Cardiac muscle cell (in vitro differentiated cells and primary cell): ENCODE data around the gene APP. TPM values are rescaled to one million over a fixed set of nuclear protein-coding genes. Genes with fewer than 3 reads are reported as not detected.

Source experiments
- DNase-seq, 2 donors: peaks; one replicate each; pipeline versions ENCODE4 v3.0.0 to v3.0.0-alpha.2; 2010 to 2017; ENCODE audit warnings: low read depth in 1 of 2, low spot score in 1 of 2
- H3K27ac ChIP-seq: fragments of 200-600 bp; sonication (generic); 2 replicates; pipeline ENCODE4 v1.5.1; 2016
- H3K27me3 ChIP-seq: fragments of 200-600 bp; sonication (generic); 2 replicates; pipeline ENCODE4 v1.6.0; 2016; ENCODE audit warnings: control low read depth
- H3K36me3 ChIP-seq: fragments of 200-600 bp; sonication (generic); 2 replicates; pipeline ENCODE4 v1.5.1; 2016; ENCODE audit warnings: control low read depth
- H3K4me1 ChIP-seq: fragments of 200-600 bp; sonication (generic); 2 replicates; pipeline ENCODE4 v1.8.1; 2017; ENCODE audit warnings: low read depth, mild to moderate bottlenecking, mixed run types
- H3K4me3 ChIP-seq: fragments of 200-600 bp; sonication (generic); 2 replicates; pipeline ENCODE4 v1.5.1; 2016; ENCODE audit warnings: mild to moderate bottlenecking
- H3K9me3 ChIP-seq: fragments of 200-600 bp; sonication (generic); 2 replicates; pipeline ENCODE4 v1.5.1; 2017; ENCODE audit warnings: low read depth, mild to moderate bottlenecking, control low read depth
- polyA plus RNA-seq: library from polyadenylated mRNA; unstranded; fragments of >200 nt; fragmentation: Nextera tagmentation; extraction: Ambion mirVana; gene quantifications from 2 replicates; pipeline ENCODE4 v1.2.1, GENCODE V29; 2016
- total RNA-seq: library from RNA; depleted of rRNA; stranded (reverse); fragments of >200 nt; gene quantifications from 2 replicates; pipeline ENCODE4 v1.2.3, GENCODE V29; 2016
- TF ChIP-seq, protein P1 (sequence below): IDR thresholded peaks from 2 replicates; pipeline ENCODE4 v1.5.1; 2012; ENCODE audit warnings: low read depth, mild to moderate bottlenecking, low read length

APP gene
- total and polyA plus RNA-seq, 2 experiments from 2014 or later, result 31.8 to 359 TPM

DNA sequence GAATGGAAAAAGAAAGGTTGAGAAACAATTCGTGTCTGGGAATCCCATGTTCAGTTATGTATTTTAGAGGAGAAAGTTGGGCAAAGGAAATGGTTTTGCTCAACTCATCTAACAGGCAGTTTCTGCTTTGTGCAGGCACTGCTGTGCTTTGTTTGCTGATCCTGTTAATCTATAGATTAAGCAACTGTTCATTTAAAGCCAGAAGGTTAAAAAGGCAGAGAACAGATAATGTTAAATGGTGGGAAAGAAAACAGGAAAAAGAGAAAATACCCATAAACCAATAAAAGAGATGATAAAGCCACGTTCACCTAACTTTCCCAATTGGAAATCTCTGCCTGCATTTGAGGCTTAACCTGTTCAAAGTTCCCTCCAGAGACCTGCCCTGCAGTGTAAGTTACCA is 70.0 kb downstream of the APP start:
- H3K27ac ChIP-seq, result no peak overlapping the region
- no peaks in the 10 kb centered on the region for H3K27me3 ChIP-seq
- no peak overlapping the region for H3K4me3 ChIP-seq
- H3K36me3 ChIP-seq, result no peaks in the 10 kb centered on the region
- no peaks in the 10 kb centered on the region for H3K9me3 ChIP-seq
- no peaks in the 10 kb centered on the region for H3K4me1 ChIP-seq
- TF ChIP-seq, protein P1, sequence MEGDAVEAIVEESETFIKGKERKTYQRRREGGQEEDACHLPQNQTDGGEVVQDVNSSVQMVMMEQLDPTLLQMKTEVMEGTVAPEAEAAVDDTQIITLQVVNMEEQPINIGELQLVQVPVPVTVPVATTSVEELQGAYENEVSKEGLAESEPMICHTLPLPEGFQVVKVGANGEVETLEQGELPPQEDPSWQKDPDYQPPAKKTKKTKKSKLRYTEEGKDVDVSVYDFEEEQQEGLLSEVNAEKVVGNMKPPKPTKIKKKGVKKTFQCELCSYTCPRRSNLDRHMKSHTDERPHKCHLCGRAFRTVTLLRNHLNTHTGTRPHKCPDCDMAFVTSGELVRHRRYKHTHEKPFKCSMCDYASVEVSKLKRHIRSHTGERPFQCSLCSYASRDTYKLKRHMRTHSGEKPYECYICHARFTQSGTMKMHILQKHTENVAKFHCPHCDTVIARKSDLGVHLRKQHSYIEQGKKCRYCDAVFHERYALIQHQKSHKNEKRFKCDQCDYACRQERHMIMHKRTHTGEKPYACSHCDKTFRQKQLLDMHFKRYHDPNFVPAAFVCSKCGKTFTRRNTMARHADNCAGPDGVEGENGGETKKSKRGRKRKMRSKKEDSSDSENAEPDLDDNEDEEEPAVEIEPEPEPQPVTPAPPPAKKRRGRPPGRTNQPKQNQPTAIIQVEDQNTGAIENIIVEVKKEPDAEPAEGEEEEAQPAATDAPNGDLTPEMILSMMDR, result no peak
- no peak for DNase-seq

GRCh38 chr21:26099610-26100219 is 70.9 kb downstream of the APP start:
- TF ChIP-seq, protein P1, result no peak
- no peaks in the 10 kb centered on the region for H3K27me3 ChIP-seq
- no peak overlapping the region for H3K27ac ChIP-seq
- DNase-seq, result peak in 1 of 2 donors; percentile 77
- no peaks in the 10 kb centered on the region for H3K4me1 ChIP-seq
- no peaks in the 10 kb centered on the region for H3K36me3 ChIP-seq
- no peak overlapping the region for H3K4me3 ChIP-seq
- H3K9me3 ChIP-seq, result no peaks in the 10 kb centered on the region

DNA sequence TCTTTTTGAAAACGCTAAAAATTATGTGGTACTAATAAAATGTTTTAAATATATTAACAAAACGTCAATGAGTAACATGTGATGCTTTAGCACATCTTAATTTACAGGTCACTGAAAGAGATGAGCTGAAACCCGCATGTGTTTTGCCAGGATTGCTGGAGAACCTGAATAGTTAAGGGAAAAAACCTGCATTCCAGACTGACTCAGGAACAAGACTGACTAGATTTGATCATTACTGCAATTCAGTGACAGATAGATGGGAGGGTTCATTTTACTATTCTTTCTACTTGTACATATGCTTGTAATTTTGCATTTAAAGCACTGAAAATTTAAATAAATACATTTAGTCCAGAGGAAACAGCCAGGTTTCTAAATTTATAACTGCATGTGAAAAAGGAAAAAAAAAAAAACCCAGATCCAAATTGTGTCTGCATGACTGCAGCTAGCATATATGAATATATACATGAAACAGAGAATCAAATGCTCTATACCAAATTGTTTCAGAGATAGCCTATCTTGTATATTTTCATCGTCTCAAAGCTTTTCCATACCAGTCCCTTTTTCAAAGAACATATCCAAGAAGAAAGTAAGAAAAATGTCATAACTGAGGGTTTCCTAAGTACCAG is 71.7 kb downstream of the APP start:
- H3K27ac ChIP-seq, result no peak overlapping the region
- no peaks in the 10 kb centered on the region for H3K9me3 ChIP-seq
- H3K36me3 ChIP-seq, result no peaks in the 10 kb centered on the region
- TF ChIP-seq, protein P1, result no peak
- no peaks in the 10 kb centered on the region for H3K4me1 ChIP-seq
- no peak for DNase-seq
- no peak overlapping the region for H3K4me3 ChIP-seq
- no peaks in the 10 kb centered on the region for H3K27me3 ChIP-seq

DNA sequence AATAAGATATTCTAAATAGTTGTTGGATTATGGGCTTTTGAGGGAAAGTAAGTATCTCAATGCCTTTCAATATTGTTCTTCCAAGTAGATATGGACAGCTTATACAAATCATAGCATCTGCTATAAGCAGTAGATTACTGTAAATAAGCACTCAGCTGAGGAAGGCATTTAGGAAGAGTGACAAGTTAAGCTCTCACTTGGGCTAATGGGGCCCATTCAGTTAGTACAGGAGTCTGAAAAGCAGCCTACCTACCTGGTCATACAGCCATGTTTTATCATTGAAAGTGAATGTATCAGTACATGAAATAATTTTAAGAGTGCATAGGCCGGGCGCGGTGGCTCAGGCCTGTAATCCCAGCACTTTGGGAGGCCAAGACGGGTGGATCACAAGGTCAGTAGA is 73.1 kb downstream of the APP start:
- no peaks in the 10 kb centered on the region for H3K27me3 ChIP-seq
- no peak overlapping the region for H3K4me3 ChIP-seq
- TF ChIP-seq, protein P1, result no peak
- no peaks in the 10 kb centered on the region for H3K4me1 ChIP-seq
- H3K27ac ChIP-seq, result no peak overlapping the region
- H3K36me3 ChIP-seq, result no peaks in the 10 kb centered on the region
- no peak for DNase-seq
- H3K9me3 ChIP-seq, result no peaks in the 10 kb centered on the region

- Histone ChIP-seq H3K36me3 (no peaks in the 10 kb centered on the region), H3K27me3 (no peaks in the 10 kb centered on the region), H3K9me3 (no peaks in the 10 kb centered on the region), H3K4me3 (no peak overlapping the region), H3K27ac (no peak overlapping the region), H3K4me1 (no peaks in the 10 kb centered on the region)
- TF ChIP-seq, protein P1, result no peak
- DNase-seq, result no peak
Measured at GRCh38 chr21:26096494-26097371, 73.8 kb downstream of the APP start.
